K562 (cell line): ENCODE data around the gene ODAD3. TPM values are rescaled to one million over a fixed set of nuclear protein-coding genes. Genes with fewer than 3 reads are reported as not detected.

ENCODE experiments used
- ADNP ChIP-seq: fragments of 200-800 bp; sonication (Bioruptor generic); IDR thresholded peaks from 2 replicates; pipeline ENCODE4 v1.6.1; 2016; ENCODE audit warnings: missing genetic modification characterization, missing compliant biosample characterization
- BRF1 ChIP-seq: IDR thresholded peaks from 3 replicates; pipeline ENCODE4 v1.6.1; 2011; ENCODE audit warnings: borderline replicate concordance, mild to moderate bottlenecking; ENCODE audit not compliant: insufficient read length; ENCODE audit errors: extremely low read depth
- CBFA2T2 ChIP-seq: fragments of 450-650 bp; conservative IDR thresholded peaks from 2 replicates; pipeline ENCODE4 v1.6.1; 2017; ENCODE audit warnings: mild to moderate bottlenecking
- CBX2 ChIP-seq: fragments of 200-600 bp; sonication (generic); IDR thresholded peaks from one replicate; pipeline ENCODE4 v1.6.1; 2012; ENCODE audit warnings: mild to moderate bottlenecking, low read length, inconsistent platforms; ENCODE audit not compliant: insufficient read depth, poor library complexity, severe bottlenecking
- DIDO1 ChIP-seq: fragments of 450-650 bp; IDR thresholded peaks from 2 replicates; pipeline ENCODE4 v1.6.1; 2016; ENCODE audit warnings: low read depth, missing biosample characterization, missing genetic modification characterization
- HOXB6 ChIP-seq: fragments of 250-450 bp; sonication (Bioruptor Pico); IDR thresholded peaks from 2 replicates; pipeline ENCODE4 v1.5.1; 2022; ENCODE audit warnings: mild to moderate bottlenecking, borderline replicate concordance
- MCM7 ChIP-seq, 2 experiments: fragments of 450-650 bp; IDR thresholded peaks; 2 replicates each; pipeline ENCODE4 v1.6.1; 2016 to 2018
- MED1 ChIP-seq: sonication (generic); formaldehyde crosslinking; IDR thresholded peaks from 2 replicates; pipeline ENCODE4 v1.8.1; 2023; ENCODE audit warnings: missing genetic modification reagents, borderline replicate concordance
- RBM14 ChIP-seq: fragments of 200-400 bp; formaldehyde crosslinking; IDR thresholded peaks from 2 replicates; pipeline ENCODE4 v1.6.1; 2018; ENCODE audit warnings: low read depth, mild to moderate bottlenecking, low read length, moderate library complexity, borderline replicate concordance; ENCODE audit not compliant: insufficient read depth
- RNF2 ChIP-seq: sonication (generic); IDR thresholded peaks from 2 replicates; pipeline ENCODE4 v1.6.1; 2016
- RUNX1 ChIP-seq: sonication (generic); IDR thresholded peaks from 2 replicates; pipeline ENCODE4 v1.6.1; 2016; ENCODE audit warnings: antibody characterized with exemption, low read depth
- TAF1 ChIP-seq: IDR thresholded peaks from 2 replicates; pipeline ENCODE4 v1.6.1; 2011; ENCODE audit warnings: mild to moderate bottlenecking, low read length, moderate library complexity; ENCODE audit not compliant: insufficient read depth, control insufficient read depth, severe bottlenecking; ENCODE audit errors: extremely low read depth
- ZNF507 ChIP-seq: conservative IDR thresholded peaks from 2 replicates; pipeline ENCODE4 v1.6.1; 2017; ENCODE audit warnings: missing genetic modification characterization, missing compliant biosample characterization
- ZNF551 ChIP-seq: fragments of 250-450 bp; sonication (Bioruptor Pico); IDR thresholded peaks from 2 replicates; pipeline ENCODE4 v1.5.0; 2021; ENCODE audit warnings: mild to moderate bottlenecking, moderate library complexity
- ZNF76 ChIP-seq: fragments of 250-450 bp; sonication (Bioruptor Pico); IDR thresholded peaks from 2 replicates; pipeline ENCODE4 v1.4.0; 2020; ENCODE audit warnings: mild to moderate bottlenecking, moderate library complexity, borderline replicate concordance
- polyA plus RNA-seq, 8 experiments: library from polyadenylated mRNA; depleted of rRNA in 4 of 8; stranded (reverse) in 5 of 8; unstranded in 3 of 8; fragments of >200 nt; fragmentation: Nextera tagmentation in 2 of 8; fragmentation: Illumina TruSeq in 1 of 8; extraction: Ambion mirVana in 2 of 8; extraction: Trizol in 1 of 8; gene quantifications; 2 replicates each; pipeline versions ENCODE4 v1.2.1 to v1.2.3, GENCODE V29; 2011 to 2014; ENCODE audit warnings: inconsistent platforms in 1 of 8, missing spikeins in 1 of 8
- total RNA-seq, 7 experiments: library from RNA; depleted of rRNA in 6 of 7; stranded (reverse); fragments of >200 nt in 6 of 7; fragmentation: Illumina TruSeq in 2 of 7; extraction: Trizol in 2 of 7; gene quantifications; 2 replicates each; pipeline versions ENCODE4 v1.2.1 to v1.2.3, GENCODE V29; 2011 to 2021; ENCODE audit warnings: low replicate concordance in 1 of 7
- TF ChIP-seq, protein P1 (sequence below), 2 experiments: fragments of 450-650 bp; IDR thresholded peaks; 2 replicates each; pipeline ENCODE4 v1.6.1; 2016; ENCODE audit warnings: mild to moderate bottlenecking in 2 of 2, borderline replicate concordance in 1 of 2, low read depth in 1 of 2, moderate library complexity in 1 of 2
- TF ChIP-seq, protein P2 (sequence below), 2 experiments: IDR thresholded peaks; 2 replicates each; pipeline ENCODE4 v1.6.1; 2012; ENCODE audit warnings: improper control_type of control experiment in 2 of 2, low read depth in 2 of 2, low read length in 2 of 2, borderline replicate concordance in 1 of 2

Gene ODAD3
- total and polyA plus RNA-seq, 9 of the 15 experiments (the other 6 are each of a cell fraction or from before 2014, with no cell fraction given), result 0.07 to 0.72 (median 0.14) TPM; not detected in 2

- TF ChIP-seq HOXB6 (CRISPR knock-in tag) (no peak), TAF1 (peak; percentile 5), DIDO1 (tag) (no peak), RBM14 (no peak), ZNF507 (no peak), ADNP (tag) (no peak), ZNF76 (CRISPR knock-in tag) (no peak), CBX2 (no peak), MED1 (CRISPR knock-in tag) (no peak), RNF2 (0 out of 2 replicates have a peak, but pooled peaks have one; percentile 12), ZNF551 (CRISPR knock-in tag) (no peak), RUNX1 (no peak), BRF1 (no peak), MCM7 (IDR thresholded peaks at IDR 0.05) (no peak), CBFA2T2 (peak; percentile 71)
- TF ChIP-seq, protein P1, sequence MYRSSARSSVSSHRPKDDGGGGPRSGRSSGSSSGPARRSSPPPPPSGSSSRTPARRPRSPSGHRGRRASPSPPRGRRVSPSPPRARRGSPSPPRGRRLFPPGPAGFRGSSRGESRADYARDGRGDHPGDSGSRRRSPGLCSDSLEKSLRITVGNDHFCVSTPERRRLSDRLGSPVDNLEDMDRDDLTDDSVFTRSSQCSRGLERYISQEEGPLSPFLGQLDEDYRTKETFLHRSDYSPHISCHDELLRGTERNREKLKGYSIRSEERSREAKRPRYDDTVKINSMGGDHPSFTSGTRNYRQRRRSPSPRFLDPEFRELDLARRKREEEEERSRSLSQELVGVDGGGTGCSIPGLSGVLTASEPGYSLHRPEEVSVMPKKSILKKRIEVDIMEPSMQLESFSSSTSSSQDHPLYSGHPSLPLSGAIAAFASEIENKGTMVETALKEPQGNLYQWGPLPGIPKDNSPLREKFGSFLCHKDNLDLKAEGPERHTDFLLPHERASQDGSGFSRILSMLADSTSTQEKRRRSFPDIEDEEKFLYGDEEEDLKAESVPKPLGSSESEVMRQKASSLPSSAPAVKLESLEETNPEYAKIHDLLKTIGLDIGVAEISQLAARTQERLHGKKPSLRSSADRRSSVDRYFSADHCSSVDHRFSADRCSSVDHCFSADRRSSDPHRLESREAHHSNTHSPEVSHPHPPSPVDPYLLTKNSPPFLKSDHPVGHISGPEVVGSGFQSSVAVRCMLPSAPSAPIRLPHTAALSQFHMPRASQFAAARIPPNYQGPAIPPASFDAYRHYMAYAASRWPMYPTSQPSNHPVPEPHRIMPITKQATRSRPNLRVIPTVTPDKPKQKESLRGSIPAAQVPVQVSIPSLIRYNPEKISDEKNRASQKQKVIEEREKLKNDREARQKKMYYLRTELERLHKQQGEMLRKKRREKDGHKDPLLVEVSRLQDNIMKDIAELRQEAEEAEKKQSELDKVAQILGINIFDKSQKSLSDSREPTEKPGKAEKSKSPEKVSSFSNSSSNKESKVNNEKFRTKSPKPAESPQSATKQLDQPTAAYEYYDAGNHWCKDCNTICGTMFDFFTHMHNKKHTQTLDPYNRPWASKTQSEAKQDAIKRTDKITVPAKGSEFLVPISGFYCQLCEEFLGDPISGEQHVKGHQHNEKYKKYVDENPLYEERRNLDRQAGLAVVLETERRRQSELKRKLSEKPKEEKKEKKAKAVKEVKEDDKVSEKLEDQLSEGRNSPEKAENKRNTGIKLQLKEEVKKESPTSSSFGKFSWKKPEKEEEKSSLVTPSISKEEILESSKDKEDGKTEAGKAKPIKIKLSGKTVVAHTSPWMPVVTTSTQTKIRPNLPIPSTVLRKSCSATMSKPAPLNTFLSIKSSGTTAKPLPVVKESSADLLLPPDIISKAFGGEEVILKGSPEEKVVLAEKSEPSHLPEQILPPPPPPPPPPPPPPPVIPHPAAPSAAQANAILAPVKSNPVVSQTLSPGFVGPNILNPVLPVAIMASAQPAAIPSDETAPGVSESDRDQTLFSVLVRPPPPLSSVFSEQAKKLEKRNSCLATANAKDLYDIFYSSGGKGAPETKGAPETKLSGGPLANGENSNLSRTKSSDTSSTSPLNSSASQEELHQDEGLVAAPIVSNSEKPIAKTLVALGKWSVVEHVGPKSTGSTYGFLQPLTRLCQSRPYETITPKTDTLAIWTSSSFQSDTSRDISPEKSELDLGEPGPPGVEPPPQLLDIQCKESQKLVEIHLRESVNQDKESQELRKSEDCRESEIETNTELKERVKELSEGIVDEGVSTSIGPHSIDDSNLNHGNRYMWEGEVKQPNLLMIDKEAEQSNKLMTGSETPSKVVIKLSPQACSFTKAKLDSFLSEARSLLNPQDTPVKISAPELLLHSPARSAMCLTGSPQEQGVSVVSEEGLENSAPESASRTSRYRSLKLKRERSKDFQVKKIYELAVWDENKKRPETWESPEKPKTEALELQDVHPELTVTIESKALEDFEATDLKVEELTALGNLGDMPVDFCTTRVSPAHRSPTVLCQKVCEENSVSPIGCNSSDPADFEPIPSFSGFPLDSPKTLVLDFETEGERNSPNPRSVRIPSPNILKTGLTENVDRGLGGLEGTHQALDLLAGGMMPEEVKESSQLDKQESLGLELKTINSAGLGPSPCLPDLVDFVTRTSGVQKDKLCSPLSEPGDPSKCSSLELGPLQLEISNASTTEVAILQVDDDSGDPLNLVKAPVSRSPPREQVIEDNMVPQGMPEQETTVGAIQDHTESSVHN (IDR thresholded peaks at IDR 0.05; ENCODE audit: borderline replicate concordance in 1 of 2, low read depth in 1 of 2), result no peak
- TF ChIP-seq, protein P2, sequence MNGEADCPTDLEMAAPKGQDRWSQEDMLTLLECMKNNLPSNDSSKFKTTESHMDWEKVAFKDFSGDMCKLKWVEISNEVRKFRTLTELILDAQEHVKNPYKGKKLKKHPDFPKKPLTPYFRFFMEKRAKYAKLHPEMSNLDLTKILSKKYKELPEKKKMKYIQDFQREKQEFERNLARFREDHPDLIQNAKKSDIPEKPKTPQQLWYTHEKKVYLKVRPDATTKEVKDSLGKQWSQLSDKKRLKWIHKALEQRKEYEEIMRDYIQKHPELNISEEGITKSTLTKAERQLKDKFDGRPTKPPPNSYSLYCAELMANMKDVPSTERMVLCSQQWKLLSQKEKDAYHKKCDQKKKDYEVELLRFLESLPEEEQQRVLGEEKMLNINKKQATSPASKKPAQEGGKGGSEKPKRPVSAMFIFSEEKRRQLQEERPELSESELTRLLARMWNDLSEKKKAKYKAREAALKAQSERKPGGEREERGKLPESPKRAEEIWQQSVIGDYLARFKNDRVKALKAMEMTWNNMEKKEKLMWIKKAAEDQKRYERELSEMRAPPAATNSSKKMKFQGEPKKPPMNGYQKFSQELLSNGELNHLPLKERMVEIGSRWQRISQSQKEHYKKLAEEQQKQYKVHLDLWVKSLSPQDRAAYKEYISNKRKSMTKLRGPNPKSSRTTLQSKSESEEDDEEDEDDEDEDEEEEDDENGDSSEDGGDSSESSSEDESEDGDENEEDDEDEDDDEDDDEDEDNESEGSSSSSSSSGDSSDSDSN (IDR thresholded peaks at IDR 0.05; ENCODE audit: borderline replicate concordance in 1 of 2, low read depth in 2 of 2, low read length in 2 of 2), result peak; percentile 64 to 75; a peak in 2 of 4 replicates
Measured at GRCh38 chr19:11382898-11383705, 51.8 kb downstream of the ODAD3 start (continued).
